Upper lobe of left lung (tissue), 4 donors: ENCODE results near the gene ISCU.

ENCODE experiments used
- CTCF ChIP-seq, 6 experiments: fragments of 450-650 bp in 4 of 6; fragments of 200-600 bp in 2 of 6; sonication (generic) in 2 of 6; IDR thresholded peaks; one replicate each; pipeline ENCODE4 v1.5.1; 2016 to 2019; ENCODE audit warnings: antibody characterized with exemption in 6 of 6
- POLR2A ChIP-seq, 4 donors: fragments of 450-650 bp; IDR thresholded peaks; one replicate each; pipeline ENCODE4 v1.5.1; 2016 to 2017; ENCODE audit warnings: antibody characterized with exemption in 4 of 4, mild to moderate bottlenecking in 2 of 4

- no peak for TF ChIP-seq CTCF (IDR thresholded peaks at IDR 0.05)
- TF ChIP-seq POLR2A (IDR thresholded peaks at IDR 0.05): no peak
Measured at GRCh38 chr12:108559748-108560147, 2.6 kb upstream of the ISCU start.
